ENCODE results near the gene AGBL4. TPM values are rescaled to one million over a fixed set of nuclear protein-coding genes. Genes with fewer than 3 reads are reported as not detected.
"Not testable (repeated sequence)": the region's sequence is repeated elsewhere in the genome, so short reads cannot be mapped to it uniquely, and the experiment has no call there.

The AGBL4 gene
- total and polyA plus RNA-seq, 7 donors: 0.09 to 0.36 (median 0.16) TPM; not detected in 4

GRCh38 chr1:49824261-49824660 is 199.5 kb downstream of the AGBL4 start:
- WGBS, 2 donors: 28 to 30% methylated on average over 1 of the region's 1 CpG
- no peak overlapping the region for H3K27ac ChIP-seq
- no peaks in the 10 kb centered on the region for H3K36me3 ChIP-seq
- no peaks in the 10 kb centered on the region for H3K4me1 ChIP-seq
- H3K9me3 ChIP-seq: no peaks in the 10 kb centered on the region
- intact Hi-C loops (cut with DNase I): no loop called here
- H3K4me3 ChIP-seq: no peak overlapping the region
- H3K27me3 ChIP-seq: no peaks in the 10 kb centered on the region
- no peak for DNase-seq
- TF ChIP-seq, protein P1, sequence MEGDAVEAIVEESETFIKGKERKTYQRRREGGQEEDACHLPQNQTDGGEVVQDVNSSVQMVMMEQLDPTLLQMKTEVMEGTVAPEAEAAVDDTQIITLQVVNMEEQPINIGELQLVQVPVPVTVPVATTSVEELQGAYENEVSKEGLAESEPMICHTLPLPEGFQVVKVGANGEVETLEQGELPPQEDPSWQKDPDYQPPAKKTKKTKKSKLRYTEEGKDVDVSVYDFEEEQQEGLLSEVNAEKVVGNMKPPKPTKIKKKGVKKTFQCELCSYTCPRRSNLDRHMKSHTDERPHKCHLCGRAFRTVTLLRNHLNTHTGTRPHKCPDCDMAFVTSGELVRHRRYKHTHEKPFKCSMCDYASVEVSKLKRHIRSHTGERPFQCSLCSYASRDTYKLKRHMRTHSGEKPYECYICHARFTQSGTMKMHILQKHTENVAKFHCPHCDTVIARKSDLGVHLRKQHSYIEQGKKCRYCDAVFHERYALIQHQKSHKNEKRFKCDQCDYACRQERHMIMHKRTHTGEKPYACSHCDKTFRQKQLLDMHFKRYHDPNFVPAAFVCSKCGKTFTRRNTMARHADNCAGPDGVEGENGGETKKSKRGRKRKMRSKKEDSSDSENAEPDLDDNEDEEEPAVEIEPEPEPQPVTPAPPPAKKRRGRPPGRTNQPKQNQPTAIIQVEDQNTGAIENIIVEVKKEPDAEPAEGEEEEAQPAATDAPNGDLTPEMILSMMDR (IDR thresholded peaks at IDR 0.05): no peak
- no peak for TF ChIP-seq POLR2A (IDR thresholded peaks at IDR 0.05)
- TF ChIP-seq POLR2AphosphoS5 (IDR thresholded peaks at IDR 0.05): no peak
- TF ChIP-seq EP300 (IDR thresholded peaks at IDR 0.05): no peak

- intact Hi-C loops (cut with DNase I): no loop called here
- TF ChIP-seq POLR2A (IDR thresholded peaks at IDR 0.05) (no peak), POLR2AphosphoS5 (IDR thresholded peaks at IDR 0.05) (no peak), EP300 (IDR thresholded peaks at IDR 0.05) (no peak)
- TF ChIP-seq, protein P1 (IDR thresholded peaks at IDR 0.05): no peak
- Histone ChIP-seq H3K4me1 (no peaks in the 10 kb centered on the region), H3K9me3 (no peaks in the 10 kb centered on the region), H3K27ac (no peak overlapping the region), H3K4me3 (no peak overlapping the region), H3K27me3 (no peaks in the 10 kb centered on the region), H3K36me3 (no peaks in the 10 kb centered on the region)
- DNase-seq: no peak
- WGBS, 2 donors: 76 to 87% methylated on average over 2 of the region's 2 CpGs
Measured at GRCh38 chr1:49817681-49818080, 206.1 kb downstream of the AGBL4 start.

- H3K27me3 ChIP-seq; intact Hi-C loops (cut with DNase I); DNase-seq; H3K4me3 ChIP-seq; H3K36me3 ChIP-seq; H3K27ac ChIP-seq; H3K9me3 ChIP-seq; H3K4me1 ChIP-seq: not testable (repeated sequence)
- 91 to 94% methylated on average over 17 of the region's 17 CpGs for WGBS, 2 donors
Measured at GRCh38 chr1:49787013-49787412, 236.7 kb downstream of the AGBL4 start.

- H3K27me3 ChIP-seq: no peaks in the 10 kb centered on the region
- WGBS, 2 donors: 52 to 55% methylated on average over 3 of the region's 3 CpGs
Measured at GRCh38 chr1:49765034-49765433, 258.7 kb downstream of the AGBL4 start.

GRCh38 chr1:49738118-49738517 is 285.6 kb downstream of the AGBL4 start:
- H3K27ac ChIP-seq; H3K36me3 ChIP-seq; DNase-seq; intact Hi-C loops (cut with DNase I); H3K4me3 ChIP-seq; H3K27me3 ChIP-seq; H3K4me1 ChIP-seq; H3K9me3 ChIP-seq: not testable (repeated sequence)
- 90 to 93% methylated on average over 9 of the region's 9 CpGs for WGBS, 2 donors

More at GRCh38 chr1:49765034-49765433, 258.7 kb downstream of the AGBL4 start:
- Histone ChIP-seq H3K27ac (no peak overlapping the region), H3K4me3 (no peak overlapping the region), H3K36me3 (no peaks in the 10 kb centered on the region), H3K9me3 (peaks cover 0 to 10% (median 2%) of the 10 kb centered on the region in 4 donors), H3K4me1 (no peaks in the 10 kb centered on the region)
- TF ChIP-seq EP300 (IDR thresholded peaks at IDR 0.05): no peak
- TF ChIP-seq POLR2AphosphoS5 (IDR thresholded peaks at IDR 0.05): no peak
- TF ChIP-seq POLR2A (IDR thresholded peaks at IDR 0.05): no peak
- TF ChIP-seq, protein P1 (IDR thresholded peaks at IDR 0.05): no peak
- no peak for DNase-seq
- intact Hi-C loops (cut with DNase I): no loop called here

GRCh38 chr1:49728377-49728776 is 295.4 kb downstream of the AGBL4 start:
- TF ChIP-seq, protein P1 (IDR thresholded peaks at IDR 0.05): no peak
- TF ChIP-seq EP300 (IDR thresholded peaks at IDR 0.05): no peak
- no peak for TF ChIP-seq POLR2AphosphoS5 (IDR thresholded peaks at IDR 0.05)
- no peak for TF ChIP-seq POLR2A (IDR thresholded peaks at IDR 0.05)
- Histone ChIP-seq H3K36me3 (no peaks in the 10 kb centered on the region), H3K9me3 (peaks cover 0 to 8% (median 0%) of the 10 kb centered on the region in 4 donors), H3K27ac (no peak overlapping the region), H3K4me3 (no peak overlapping the region), H3K4me1 (no peaks in the 10 kb centered on the region), H3K27me3 (no peaks in the 10 kb centered on the region)
- WGBS, 2 donors: 48 to 68% methylated on average over 1 of the region's 1 CpG
- no peak for DNase-seq
- intact Hi-C loops (cut with DNase I): no loop called here
